ENCODE data around the gene CMSS1.

- TF ChIP-seq CTCF (IDR thresholded peaks at IDR 0.05) (no peak), POLR2A (IDR thresholded peaks at IDR 0.05) (no peak)
These were observed 16.7 kb downstream of the CMSS1 start for GRCh38 chr3:99834211-99834957.

Measured in adrenal gland (tissue), 5 donors.